Epidermal melanocyte (primary cell): ENCODE measurements around the gene CCR6.
"Not testable (repeated sequence)": the region's sequence is repeated elsewhere in the genome, so short reads cannot be mapped to it uniquely, and the experiment has no call there.

Experiments
- DNase-seq: peaks from one replicate; pipeline ENCODE4 v3.0.0; 2011; ENCODE audit warnings: low spot score; ENCODE audit not compliant: insufficient read length

CCR6 gene

DNA sequence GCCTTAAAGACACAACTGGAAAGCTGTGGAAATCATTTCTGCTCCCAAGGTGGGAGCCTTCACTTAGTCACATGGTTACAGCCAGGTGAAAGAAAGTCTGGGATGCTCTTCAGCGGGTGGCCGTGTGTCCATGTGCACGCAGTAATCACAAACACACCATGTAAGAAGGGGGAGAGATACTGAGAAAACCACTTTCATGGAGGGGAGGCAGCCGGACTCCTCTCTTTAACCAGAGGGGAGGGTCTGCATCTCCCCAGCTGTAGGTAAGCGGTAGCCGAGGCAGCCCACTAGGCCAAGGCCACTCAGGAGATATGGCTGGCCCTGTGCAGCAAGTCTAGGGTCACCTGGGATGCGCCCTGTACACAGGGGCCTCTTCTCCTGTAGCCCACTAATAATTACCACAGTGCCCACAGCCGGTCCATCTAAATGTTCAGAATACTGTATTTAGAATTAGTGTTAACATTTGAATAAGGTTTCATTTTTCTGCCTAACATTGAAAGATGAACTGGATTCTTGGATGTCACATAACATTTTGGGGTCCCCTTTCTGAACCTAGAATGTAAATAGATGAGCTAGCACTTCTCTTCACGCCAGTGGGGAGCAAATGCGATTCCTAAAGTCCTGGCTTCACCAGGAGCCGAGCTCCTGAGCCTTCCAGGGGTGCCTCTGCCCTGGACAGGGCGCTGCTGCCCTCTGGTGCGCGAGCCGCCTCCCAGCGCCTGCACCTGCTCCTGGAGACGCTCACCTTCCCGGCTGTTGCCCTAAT, 19.0 kb downstream of the CCR6 start:
- DNase-seq: no peak

DNA sequence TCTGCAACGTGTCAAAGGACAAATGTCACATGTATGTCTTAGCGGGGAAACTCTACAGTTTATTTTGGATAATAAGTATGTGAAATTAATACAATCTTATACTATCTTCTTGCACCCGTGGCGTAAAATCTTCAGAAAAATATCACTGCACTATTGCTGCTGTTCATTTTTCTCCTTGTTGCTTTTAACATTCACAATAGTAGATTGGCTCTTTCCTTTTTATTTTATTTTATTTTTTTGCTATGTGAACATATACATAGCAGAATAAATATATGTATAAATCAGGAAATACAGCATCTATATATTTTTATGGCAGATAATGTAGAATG, 19.5 kb downstream of the CCR6 start:
- DNase-seq: no peak

DNA sequence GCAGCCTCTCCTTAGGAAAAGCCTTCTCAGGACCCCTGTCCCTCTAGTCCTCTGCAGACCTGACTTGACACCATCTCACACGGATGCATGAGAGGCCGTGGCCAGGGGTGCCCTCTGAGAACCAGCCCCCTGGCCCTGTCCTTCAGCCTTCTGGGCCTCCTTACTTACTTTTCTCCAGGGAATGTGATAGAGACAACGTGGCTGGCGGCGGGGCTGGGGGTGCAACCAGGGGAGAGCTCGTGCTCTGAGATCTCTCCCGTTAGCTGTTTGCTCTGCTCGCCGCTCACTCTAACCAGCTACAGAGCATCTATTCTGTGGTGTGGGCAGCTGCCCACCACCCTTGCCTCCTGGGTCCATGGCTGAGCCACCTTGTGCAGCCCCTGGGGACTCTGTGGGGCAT, 20.1 kb downstream of the CCR6 start:
- DNase-seq: no peak

DNA sequence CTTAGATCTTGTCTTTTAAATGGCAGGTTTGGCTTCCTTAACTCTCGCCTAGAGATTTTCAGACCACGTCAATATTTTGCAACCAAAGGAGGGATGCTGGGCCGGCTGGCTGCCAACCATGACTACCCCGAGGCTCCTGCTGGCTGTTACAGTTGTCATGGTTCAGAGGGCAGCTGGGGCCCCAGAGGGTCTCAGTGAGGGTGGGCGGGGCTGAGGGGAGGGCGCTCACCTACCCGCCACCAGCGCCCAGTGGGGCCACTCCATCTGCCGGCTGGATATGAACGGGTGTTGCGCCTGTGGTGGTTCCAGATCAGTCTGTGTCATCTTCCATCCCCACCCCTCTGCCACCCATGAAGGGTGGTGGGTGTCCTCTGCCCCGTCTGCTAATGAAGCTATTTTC, 22.6 kb downstream of the CCR6 start:
- no peak for DNase-seq

DNA sequence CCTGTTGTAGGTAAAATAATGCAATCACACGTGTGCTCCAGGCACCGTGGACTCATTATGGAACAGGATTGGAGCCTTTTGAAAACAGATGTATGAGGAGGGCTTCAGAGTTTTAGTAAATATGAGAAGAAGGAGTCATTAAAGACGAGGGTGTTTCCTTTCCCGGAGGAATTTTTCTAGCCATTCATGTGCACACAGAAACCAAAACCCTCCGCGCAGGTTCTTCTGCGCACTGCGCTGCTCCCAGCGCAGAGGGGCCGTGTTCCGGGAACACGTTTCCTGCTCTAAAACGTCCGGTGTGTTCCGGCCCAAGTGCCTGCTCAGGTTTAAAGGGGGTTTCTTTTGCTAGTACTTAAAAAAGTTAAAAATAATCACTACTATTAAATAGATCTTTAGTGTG, 23.2 kb downstream of the CCR6 start:
- no peak for DNase-seq

DNA sequence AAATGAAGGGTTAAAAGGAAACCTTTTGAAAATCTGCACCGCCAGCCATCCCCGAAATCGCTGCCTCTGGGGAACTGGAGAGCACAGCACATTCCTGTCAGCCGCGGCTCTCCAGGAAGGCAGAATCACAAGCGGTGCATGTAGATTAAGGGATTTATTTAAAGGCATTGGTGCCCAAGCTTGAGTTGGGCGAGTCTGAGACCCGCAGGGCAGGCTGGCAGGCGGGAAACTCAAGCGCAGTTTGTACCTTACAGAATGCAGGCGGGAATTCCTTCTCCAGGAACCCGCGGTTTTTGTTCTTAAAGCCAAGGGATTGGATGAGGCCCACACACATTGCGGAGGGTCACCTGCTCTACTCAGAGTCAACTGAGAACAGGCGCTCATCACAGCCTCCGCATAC, 24.1 kb downstream of the CCR6 start:
- DNase-seq: no peak

DNA sequence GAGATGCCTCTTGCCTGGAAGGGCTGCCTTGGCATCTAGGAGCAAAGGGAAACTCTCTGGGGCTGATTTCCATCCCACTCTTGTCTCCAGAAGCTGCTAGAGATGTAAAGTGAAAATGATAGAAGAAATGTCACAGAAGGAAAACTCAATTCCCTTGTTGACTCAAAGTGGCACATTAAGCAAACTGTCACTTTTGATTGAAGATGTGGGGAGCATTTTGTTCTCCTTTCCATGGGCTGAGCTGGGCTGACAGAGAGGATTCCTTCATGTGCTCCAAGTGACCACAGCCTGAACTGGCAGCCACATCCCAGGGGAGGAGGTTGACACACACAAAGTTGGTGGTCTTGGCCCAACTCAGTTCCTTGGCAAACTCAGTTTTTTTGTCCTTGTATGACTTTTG, 25.1 kb downstream of the CCR6 start:
- DNase-seq: no peak

DNA sequence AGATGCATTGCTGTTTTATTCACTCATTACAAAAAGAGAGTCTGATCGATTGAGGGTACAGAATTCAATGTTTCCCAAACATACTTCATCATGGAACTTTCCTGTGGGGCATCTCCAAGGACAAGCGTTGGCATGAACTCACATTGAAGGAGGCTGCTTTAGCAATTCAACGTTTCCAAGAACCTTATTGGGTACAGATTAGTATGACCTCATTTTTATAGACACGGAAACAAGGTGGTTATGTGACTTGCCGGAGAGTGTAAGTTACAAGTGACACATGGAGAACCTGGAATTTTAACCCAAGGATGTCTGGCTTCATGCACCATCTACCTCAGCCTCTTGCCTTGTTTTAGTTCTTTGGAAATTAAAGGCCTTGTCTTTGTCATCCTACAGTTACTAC, 26.1 kb downstream of the CCR6 start:
- no peak for DNase-seq

DNA sequence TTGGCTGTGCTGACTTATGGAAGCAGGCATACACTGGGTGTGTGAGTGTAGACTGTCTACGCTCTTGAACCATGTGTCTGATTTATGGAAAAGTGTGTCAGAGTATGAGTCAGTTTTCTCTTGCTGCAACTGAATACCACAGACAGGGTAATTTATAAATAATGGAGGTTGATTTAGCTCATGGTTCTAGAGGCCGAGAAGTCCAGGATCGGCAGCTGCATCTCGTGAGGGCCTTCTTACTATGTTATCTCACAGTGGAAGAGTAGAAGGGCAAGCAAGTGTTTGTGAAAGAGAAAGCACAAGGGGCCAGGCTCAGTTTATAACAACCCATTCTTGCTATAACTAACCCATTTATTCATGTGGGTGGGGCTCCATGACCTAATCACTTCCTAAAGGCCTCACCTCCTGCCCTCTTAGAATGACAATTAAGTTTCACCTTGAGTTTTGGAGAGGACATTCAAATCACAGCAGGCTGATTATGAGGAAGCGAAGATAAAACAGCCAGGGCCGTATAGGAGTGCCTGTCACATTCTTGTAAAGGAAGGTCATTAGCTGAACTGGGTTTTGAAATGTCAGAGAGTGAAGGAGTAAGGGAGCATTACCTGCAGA, 28.1 kb downstream of the CCR6 start:
- DNase-seq: no peak

DNA sequence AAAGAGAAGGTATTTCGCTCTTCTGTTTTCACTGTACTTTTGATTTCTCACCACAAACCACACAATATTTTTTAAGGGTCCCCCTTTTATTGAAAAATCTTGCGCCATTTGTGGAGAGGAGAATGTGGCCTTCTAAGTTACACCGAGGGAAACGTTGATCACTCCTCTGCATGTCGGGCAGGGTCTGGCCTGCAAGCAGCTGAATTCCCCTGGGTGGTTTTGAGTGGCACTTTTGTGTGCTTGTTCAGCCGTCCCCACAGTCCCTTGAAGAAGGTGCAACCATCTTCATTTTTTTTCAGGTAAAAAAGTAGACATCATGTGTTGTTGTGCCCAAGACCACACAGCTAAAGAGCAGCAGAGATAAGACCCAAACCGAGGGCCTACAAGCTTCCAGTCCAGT, 28.8 kb downstream of the CCR6 start:
- DNase-seq: no peak

DNA sequence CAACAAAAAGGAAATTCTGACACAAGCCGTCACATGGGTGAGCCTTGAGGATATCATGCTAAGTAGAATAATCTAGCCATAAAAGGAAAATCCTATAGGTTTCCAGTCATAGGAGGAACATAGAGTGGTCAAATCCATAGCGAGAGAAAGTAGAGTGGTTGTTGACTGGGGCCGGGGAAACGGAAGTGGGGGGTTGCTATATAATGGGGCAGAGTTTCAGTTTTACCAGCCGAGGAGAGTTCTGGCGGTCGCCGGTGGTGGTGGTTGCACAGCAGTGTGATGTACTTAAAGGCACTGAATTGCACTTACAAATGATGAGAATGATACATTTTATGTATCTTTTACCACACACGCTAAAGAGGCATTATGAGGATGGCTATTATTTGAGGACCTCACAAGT, 30.0 kb downstream of the CCR6 start:
- no peak for DNase-seq

DNA sequence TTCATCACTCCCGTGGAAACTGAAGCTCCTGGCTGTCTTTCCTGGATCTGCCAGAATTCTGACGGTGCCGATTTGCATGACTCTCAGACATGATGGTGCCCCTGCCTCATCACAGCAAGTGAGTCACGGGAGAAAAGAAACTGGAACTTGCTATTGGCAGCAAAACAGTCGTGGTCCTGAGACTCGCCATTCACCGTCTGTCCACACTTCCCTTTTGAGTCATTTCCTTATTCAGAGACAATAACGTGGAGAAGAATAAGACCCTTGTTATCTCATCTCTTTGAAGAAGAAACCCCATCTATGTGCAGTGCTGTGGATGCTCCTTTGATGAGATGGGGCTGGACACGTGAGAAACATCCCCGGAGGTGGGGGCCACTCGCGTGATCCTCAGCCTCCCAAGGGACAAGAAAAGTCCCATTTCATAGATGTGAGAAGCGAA, 30.6 kb downstream of the CCR6 start:
- DNase-seq: no peak

DNA sequence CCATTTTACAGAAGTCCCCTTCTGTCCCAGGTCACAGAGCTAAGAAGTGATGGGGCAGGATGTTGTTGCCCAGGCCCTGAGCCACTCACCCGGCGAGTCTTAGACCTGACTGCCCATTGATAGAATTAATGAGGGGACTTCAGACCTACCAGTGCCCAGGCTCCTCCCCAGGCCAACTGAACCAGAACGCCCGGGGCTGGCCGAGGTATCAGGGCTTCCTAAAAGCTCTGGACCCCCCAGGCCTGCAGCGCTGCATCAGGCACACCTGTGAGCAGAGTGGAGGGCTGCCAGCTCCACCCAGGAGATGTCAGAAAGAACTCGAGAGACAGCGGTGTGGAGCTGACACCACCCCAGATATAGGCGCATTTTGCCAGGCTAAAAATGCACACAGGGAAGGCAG, 31.4 kb downstream of the CCR6 start:
- DNase-seq: no peak

DNA sequence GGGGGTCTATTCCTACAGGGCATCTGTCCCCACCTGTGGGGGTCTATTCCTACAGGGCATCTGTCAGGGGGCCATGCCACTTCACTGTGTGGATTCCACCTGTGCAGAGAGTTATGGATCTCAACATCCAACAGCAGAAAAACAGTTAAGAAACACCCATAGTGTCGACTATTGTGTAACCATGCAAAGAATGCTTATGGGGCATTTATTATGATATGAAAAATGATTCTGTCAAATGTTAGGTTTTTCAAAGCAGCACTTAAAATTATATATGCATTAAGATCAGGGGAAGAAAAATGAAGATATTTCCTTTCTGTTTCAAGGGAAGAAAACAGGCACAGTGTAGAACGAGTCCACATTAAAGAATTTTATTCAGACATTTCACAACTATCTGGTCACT, 32.0 kb downstream of the CCR6 start:
- DNase-seq: no peak

DNA sequence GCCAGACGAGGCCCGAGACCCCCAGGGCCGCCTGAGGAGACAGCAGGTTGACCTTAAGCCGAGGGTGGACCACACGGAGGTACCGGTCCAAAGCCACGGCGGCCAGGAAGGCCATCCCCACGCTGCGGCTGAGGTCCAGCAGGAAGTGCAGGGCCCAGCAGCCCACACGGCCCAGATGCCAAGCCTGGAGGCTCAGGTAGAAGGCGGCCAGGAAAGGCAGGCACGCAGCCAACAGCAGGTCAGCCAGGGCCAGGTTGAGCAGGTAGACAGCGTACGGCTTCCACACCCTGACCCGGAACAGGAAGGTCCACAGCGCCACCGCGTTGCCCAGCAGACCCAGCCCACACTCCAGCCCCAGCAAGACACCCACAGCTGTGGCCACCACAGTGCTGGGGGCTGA, 34.5 kb downstream of the CCR6 start:
- DNase-seq: no peak

DNA sequence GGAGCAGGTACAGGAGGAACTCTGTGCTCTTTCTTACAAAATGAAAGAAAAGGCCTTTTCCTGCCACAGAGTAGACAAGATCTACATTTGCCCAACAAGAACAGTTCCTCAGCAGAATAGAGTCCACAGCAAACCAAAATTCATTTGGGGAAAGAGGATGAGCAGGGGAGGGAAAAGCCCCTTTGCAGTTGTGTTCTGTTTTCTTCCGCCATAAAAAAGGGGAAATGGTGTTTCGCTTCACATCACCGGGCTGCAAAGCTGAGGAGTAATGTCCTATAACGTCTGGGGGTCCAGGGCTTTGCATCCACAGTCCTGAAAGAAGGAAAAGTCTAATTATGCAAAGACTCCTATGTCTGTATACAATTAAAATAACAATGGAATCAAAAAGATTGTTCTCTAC, 35.0 kb downstream of the CCR6 start, which contains the start of gene GPR31:
Gene GPR31, minus strand, starts transcription at position 118 of the 400 bp plus-strand sequence. CDS start 149 bp downstream, outside the sequence.
- no peak for DNase-seq

DNA sequence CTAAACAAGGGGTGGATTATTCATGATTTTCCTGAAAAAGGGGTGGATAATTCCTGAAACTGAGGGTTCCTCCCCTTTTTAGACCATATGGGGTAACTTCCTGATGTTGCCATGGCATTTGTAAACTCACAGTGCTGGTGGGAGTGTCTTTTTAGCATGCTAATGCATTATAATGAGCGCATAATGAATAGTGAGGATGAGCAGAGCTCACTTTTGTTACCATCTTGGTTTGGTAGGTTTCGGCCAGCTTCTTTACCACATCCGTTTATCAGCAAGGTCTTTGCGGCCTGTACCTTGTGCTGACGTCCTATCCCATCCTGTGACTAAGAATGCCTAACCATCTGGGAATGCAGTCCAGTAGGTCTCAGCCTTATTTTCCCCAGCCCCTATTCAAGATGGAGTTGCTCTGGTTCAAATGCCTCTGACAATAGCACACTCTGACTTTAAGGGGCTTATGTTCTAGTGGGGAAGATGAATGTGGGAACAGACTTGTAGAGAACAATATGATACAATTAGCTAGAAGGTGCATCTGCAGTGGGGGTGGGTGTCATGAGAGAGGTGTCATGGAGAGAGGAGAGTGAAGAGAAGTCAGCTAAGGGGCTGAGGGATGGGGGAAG, 39.1 kb downstream of the CCR6 start:
- DNase-seq: no peak

DNA sequence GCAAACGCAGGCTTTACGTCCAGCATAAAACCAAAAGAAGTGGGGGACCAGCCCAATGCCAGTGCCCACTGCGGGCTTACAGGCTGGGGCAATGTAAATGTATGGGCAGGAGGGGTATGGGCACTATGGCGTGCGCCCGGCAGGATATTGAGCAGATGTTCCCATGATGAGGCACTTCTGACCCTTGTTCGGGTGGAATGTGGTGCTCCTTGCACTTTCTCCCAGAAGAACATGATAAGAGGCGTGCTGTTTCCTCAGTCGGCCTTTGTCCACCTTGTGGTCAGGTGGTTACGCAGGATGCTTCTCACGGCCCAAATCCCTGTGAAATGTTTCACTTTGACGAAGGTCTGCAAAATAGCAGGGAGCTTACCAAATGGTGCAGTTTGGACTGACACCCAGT, 39.7 kb downstream of the CCR6 start:
- no peak for DNase-seq

DNA sequence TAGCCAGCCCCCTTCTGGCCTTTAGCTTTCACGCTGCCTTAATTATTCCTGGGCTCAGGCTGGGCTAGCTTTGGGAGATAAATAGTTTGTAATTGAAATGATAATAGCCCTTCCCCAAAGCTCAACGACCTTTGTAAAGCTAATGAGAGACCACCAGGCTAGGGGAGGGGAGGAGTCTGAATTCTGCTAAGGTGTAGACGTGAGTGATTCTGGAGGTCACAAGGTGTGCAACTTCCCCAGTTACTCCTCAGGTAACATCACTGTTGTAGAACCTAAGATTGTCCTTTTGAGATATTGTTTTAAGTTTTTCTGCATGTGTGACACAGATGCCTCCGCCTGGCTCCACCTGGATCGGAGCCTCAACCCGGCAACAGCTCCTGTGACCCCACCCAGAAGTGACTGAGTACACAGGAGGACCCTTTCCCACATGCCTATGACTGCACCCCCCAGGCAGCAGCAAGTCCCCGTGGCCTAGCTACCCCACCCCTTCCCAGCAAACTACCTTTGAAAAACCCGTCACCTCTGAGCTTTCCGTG, 40.6 kb downstream of the CCR6 start:
- DNase-seq: no peak

DNA sequence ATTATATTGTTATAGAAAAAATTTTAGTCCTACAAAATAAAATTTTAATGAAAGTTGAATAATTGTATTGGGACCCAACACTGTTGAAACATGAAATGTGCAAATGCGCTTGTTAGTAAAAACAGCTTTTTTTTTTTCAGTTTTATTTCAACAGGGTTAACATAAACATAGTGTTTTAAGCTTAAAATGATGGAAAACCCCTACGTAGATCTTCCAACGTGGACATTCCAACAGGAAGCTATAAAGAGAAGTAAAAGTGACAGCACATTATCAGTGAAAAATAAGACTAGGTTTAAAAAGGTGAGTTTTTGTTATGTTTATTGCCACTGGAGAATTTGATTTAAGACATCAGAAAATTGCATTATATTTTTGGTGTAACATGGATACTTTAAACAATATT, 41.4 kb downstream of the CCR6 start:
- no peak for DNase-seq

DNA sequence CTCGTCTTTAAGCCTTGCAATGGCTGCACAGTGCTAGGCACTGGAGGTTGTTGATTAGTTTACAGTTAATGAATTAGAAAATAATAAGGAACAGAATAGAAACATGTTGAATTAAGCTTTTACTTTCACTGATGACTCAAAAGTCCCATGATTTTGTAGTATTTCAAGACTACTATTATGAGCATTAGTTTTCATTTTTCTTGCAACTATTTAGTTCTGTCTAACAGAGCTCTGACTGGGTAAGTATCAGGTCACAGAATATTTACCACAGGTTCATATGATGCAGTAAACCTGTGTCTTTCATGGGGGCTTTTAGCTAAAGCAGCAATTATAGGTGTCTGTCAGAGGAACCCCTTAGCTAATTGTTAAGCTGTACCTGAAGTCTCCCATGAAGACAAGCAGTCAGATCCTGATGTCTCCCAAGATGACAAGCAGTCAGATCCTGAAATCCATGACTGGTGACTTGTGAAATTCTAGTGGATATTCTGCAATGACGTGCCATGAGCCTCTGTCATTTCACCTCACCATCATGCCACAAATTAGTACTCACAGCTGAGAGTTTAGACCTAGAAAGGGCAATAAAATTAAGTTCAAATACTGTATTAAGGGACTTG, 43.1 kb downstream of the CCR6 start:
- no peak for DNase-seq

DNA sequence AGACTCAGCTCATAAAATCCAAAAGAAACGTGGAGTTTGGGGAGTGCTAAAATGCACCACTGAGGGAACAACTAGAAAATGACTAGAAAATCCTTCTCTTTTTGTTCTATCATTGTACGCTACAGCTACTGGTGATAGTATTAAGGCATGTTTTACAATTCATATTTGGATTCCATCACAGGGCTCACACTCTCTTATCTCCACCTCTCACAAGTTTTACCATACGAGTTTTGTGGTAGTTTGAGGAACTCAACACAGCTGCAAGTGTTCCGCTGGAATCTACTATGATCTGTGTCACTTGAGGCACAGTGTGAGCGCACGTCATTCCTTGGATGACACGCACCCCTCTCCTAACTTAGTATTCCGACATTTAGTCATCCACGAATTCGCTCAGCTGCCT, 44.8 kb downstream of the CCR6 start:
- not testable (repeated sequence) for DNase-seq
